Testis (tissue), 3 donors: ENCODE measurements around the gene ABT1. TPM values are rescaled to one million over a fixed set of nuclear protein-coding genes. Genes with fewer than 3 reads are reported as not detected.
A peak's percentile ranks its signal among the peaks of the same experiment; 100 is the strongest.

Experiments used
- DNase-seq: peaks from one replicate; pipeline ENCODE4 v3.0.0-alpha.2; 2019
- H3K27ac ChIP-seq, 2 donors: fragments of 200-600 bp; sonication (generic); one replicate each; pipeline ENCODE4 v1.5.1; 2019
- H3K27me3 ChIP-seq: fragments of 200-600 bp; sonication (generic); one replicate; pipeline ENCODE4 v1.5.1; 2019
- H3K36me3 ChIP-seq: fragments of 200-600 bp; sonication (generic); one replicate; pipeline ENCODE4 v1.5.1; 2017; ENCODE audit warnings: low read depth; ENCODE audit errors: missing control alignments
- H3K4me1 ChIP-seq: fragments of 200-600 bp; sonication (generic); one replicate; pipeline ENCODE4 v1.5.1; 2019
- H3K4me3 ChIP-seq, 2 donors: fragments of 200-600 bp; sonication (generic); one replicate each; pipeline ENCODE4 v1.5.1; 2017 to 2019
- H3K9me3 ChIP-seq: fragments of 200-600 bp; sonication (generic); one replicate; pipeline ENCODE4 v1.5.1; 2017
- POLR2A ChIP-seq: fragments of 450-650 bp; IDR thresholded peaks from one replicate; pipeline ENCODE4 v1.6.1; 2017; ENCODE audit warnings: antibody characterized with exemption, mild to moderate bottlenecking, moderate library complexity
- WGBS, 2 donors: methylation state at CpG; one replicate each; pipeline ENCODE4 v1.1.5; 2018; 5-methylcytosine and 5-hydroxymethylcytosine counted together
- intact Hi-C: fragments of 100-400 bp; cut with DNase I; formaldehyde crosslinking; loops from one replicate; pipeline ENCODE4 v1.15.1; 2023; ENCODE audit warnings: low total_unique reads
- polyA plus RNA-seq: library from polyadenylated mRNA; stranded (reverse); fragments of 350-450 nt; fragmentation: Illumina TruSeq; extraction: RNeasy Lipid Tissue Mini Kit (QIAGEN cat#74804); gene quantifications from one replicate; pipeline ENCODE4 v1.2.3, GENCODE V29; 2014; ENCODE audit warnings: low read depth, low replicate concordance; ENCODE audit not compliant: insufficient read depth
- total RNA-seq, 2 donors: library from RNA; depleted of rRNA; stranded (reverse); fragments of >200 nt; gene quantifications; one replicate each; pipeline ENCODE4 v1.2.3, GENCODE V29; 2016
- TF ChIP-seq, protein P1 (sequence below), 3 experiments: fragments of 450-650 bp in 2 of 3; fragments of 200-600 bp in 1 of 3; sonication (generic) in 1 of 3; IDR thresholded peaks; one replicate each; pipeline ENCODE4 v1.5.1; 2016 to 2019; ENCODE audit warnings: antibody characterized with exemption in 3 of 3, mild to moderate bottlenecking in 2 of 3, moderate library complexity in 1 of 3

ABT1 gene
- total and polyA plus RNA-seq, 3 donors from 2014 or later, result 17.0 to 23.6 (median 18.9) TPM

GRCh38 chr6:26595669-26596269, 984 bp upstream of the ABT1 start:
- Histone ChIP-seq H3K27ac (peak overlapping the region; percentile 42 to 80), H3K36me3 (no peaks in the 10 kb centered on the region), H3K27me3 (no peaks in the 10 kb centered on the region), H3K4me1 (peaks cover 8% of the 10 kb centered on the region), H3K9me3 (no peaks in the 10 kb centered on the region), H3K4me3 (peak overlapping the region; percentile 93 to 99)
- peak; percentile 97 for DNase-seq
- TF ChIP-seq, protein P1, sequence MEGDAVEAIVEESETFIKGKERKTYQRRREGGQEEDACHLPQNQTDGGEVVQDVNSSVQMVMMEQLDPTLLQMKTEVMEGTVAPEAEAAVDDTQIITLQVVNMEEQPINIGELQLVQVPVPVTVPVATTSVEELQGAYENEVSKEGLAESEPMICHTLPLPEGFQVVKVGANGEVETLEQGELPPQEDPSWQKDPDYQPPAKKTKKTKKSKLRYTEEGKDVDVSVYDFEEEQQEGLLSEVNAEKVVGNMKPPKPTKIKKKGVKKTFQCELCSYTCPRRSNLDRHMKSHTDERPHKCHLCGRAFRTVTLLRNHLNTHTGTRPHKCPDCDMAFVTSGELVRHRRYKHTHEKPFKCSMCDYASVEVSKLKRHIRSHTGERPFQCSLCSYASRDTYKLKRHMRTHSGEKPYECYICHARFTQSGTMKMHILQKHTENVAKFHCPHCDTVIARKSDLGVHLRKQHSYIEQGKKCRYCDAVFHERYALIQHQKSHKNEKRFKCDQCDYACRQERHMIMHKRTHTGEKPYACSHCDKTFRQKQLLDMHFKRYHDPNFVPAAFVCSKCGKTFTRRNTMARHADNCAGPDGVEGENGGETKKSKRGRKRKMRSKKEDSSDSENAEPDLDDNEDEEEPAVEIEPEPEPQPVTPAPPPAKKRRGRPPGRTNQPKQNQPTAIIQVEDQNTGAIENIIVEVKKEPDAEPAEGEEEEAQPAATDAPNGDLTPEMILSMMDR (IDR thresholded peaks at IDR 0.05), result peak; percentile 93 to 97 (median 94)
- no peak for TF ChIP-seq POLR2A
- intact Hi-C loops, result loop anchor here (5.0 to 10.0 kb wide), 2 partner anchors 233 to 251 kb away; no protein-coding TSS in a partner anchor
- 0 to 1% methylated on average over 15 to 39 of the region's 39 CpGs for WGBS, 2 donors

- TF ChIP-seq POLR2A, result no peak
- TF ChIP-seq, protein P1 (IDR thresholded peaks at IDR 0.05), result no peak
- intact Hi-C loops, result loop anchor here (5.0 to 10.0 kb wide), 2 partner anchors 235 to 253 kb away; no protein-coding TSS in a partner anchor
- Histone ChIP-seq H3K4me1 (peaks cover 8% of the 10 kb centered on the region), H3K27ac (peak overlapping the region; percentile 78 to 80), H3K27me3 (no peaks in the 10 kb centered on the region), H3K4me3 (peak overlapping the region; percentile 93 to 99), H3K9me3 (no peaks in the 10 kb centered on the region), H3K36me3 (no peaks in the 10 kb centered on the region)
- WGBS, 2 donors, result 1% methylated on average over 10 of the region's 10 CpGs
- DNase-seq, result no peak
These were observed 625 bp downstream of the ABT1 start for GRCh38 chr6:26597389-26597766.

DNA sequence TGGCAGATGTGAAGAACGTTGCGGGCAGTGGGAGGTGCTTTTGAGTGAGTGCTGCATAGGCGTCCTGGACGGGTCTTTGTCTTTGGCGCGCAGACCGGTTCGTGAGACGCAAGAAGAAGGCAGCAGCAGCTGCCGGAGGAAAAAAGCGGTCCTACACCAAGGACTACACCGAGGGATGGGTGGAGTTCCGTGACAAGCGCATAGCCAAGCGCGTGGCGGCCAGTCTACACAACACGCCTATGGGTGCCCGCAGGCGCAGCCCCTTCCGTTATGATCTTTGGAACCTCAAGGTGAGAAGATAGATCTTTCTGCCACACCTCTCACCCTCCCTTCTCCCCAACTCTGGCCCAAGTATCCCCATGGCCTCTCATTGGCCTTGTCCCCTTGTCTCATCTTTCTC, 1.1 kb downstream of the ABT1 start:
- DNase-seq, result no peak
- H3K27me3 ChIP-seq, result no peaks in the 10 kb centered on the region
- no peaks in the 10 kb centered on the region for H3K36me3 ChIP-seq
- H3K27ac ChIP-seq, result no peak overlapping the region
- TF ChIP-seq POLR2A, result no peak
- TF ChIP-seq, protein P1 (IDR thresholded peaks at IDR 0.05), result no peak
- no peaks in the 10 kb centered on the region for H3K9me3 ChIP-seq
- WGBS, 2 donors, result 36 to 52% methylated on average over 20 to 21 of the region's 21 CpGs
- intact Hi-C loops, result loop anchor here (5.0 to 10.0 kb wide), 2 partner anchors 236 to 253 kb away; no protein-coding TSS in a partner anchor
- H3K4me1 ChIP-seq, result peaks cover 8% of the 10 kb centered on the region
- peak overlapping the region; percentile 93 to 99 for H3K4me3 ChIP-seq

DNA sequence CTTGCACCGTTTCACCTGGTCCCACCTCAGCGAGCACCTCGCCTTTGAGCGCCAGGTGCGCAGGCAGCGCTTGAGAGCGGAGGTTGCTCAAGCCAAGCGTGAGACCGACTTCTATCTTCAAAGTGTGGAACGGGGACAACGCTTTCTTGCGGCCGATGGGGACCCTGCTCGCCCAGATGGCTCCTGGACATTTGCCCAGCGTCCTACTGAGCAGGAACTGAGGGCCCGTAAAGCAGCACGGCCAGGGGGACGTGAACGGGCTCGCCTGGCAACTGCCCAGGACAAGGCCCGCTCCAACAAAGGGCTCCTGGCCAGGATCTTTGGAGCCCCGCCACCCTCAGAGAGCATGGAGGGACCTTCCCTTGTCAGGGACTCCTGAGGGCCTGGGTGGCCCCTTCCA, 1.5 kb downstream of the ABT1 start:
- no peak for DNase-seq

More for the DNA sequence above, 1.5 kb downstream of the ABT1 start:
- peaks cover 8% of the 10 kb centered on the region for H3K4me1 ChIP-seq
- no peaks in the 10 kb centered on the region for H3K9me3 ChIP-seq
- 60 to 82% methylated on average over 16 to 22 of the region's 22 CpGs for WGBS, 2 donors
- peak overlapping the region in 1 of 2 donors; percentile 99 for H3K4me3 ChIP-seq
- H3K27me3 ChIP-seq, result no peaks in the 10 kb centered on the region
- no peak for TF ChIP-seq POLR2A
- TF ChIP-seq, protein P1 (IDR thresholded peaks at IDR 0.05), result no peak
- H3K36me3 ChIP-seq, result no peaks in the 10 kb centered on the region
- intact Hi-C loops, result loop anchor here (5.0 to 10.0 kb wide), 2 partner anchors 236 to 253 kb away; no protein-coding TSS in a partner anchor
- no peak overlapping the region for H3K27ac ChIP-seq
